ENCODE results near the gene ZNF341.
"Not testable (repeated sequence)": the region's sequence is repeated elsewhere in the genome, so short reads cannot be mapped to it uniquely, and the experiment has no call there.

The ZNF341 gene

GRCh38 chr20:33731693-33732165 lies at the start of gene ZNF341:
TSS of gene ZNF341 (plus strand) at chr20:33731996. CDS start at chr20:33732022, 26 bp downstream.
- peak; percentile 89 for DNase-seq (ENCODE audit: low spot score)

- no peak for DNase-seq (ENCODE audit: low spot score)
Observed at GRCh38 chr20:33684533-33685327, 47.1 kb upstream of the ZNF341 start.

GRCh38 chr20:33685328-33686099 lies 46.3 kb upstream of the ZNF341 start:
- peak; percentile 69 for DNase-seq (ENCODE audit: low spot score)

GRCh38 chr20:33686100-33686983 lies 45.5 kb upstream of the ZNF341 start, which contains the start of gene E2F1:
TSS of gene E2F1 (minus strand) at chr20:33686385. CDS start at chr20:33686264, 121 bp downstream.
- peak; percentile 97 for DNase-seq (ENCODE audit: low spot score)

GRCh38 chr20:33686984-33687366 lies 44.8 kb upstream of the ZNF341 start:
- DNase-seq (ENCODE audit: low spot score) = no peak

GRCh38 chr20:33687370-33687915 lies 44.4 kb upstream of the ZNF341 start:
- DNase-seq (ENCODE audit: low spot score) = no peak

- DNase-seq (ENCODE audit: low spot score) = no peak
Observed at GRCh38 chr20:33687993-33688937, 43.5 kb upstream of the ZNF341 start.

- no peak for DNase-seq (ENCODE audit: low spot score)
Observed at GRCh38 chr20:33688938-33689424, 42.8 kb upstream of the ZNF341 start.

GRCh38 chr20:33689493-33689892 lies 42.3 kb upstream of the ZNF341 start:
- no peak for DNase-seq (ENCODE audit: low spot score)

GRCh38 chr20:33689973-33690372 lies 41.8 kb upstream of the ZNF341 start:
- DNase-seq (ENCODE audit: low spot score) = peak; percentile 63

GRCh38 chr20:33693289-33693688 lies 38.5 kb upstream of the ZNF341 start:
- no peak for DNase-seq (ENCODE audit: low spot score)

GRCh38 chr20:33693741-33694638 lies 37.8 kb upstream of the ZNF341 start:
- no peak for DNase-seq (ENCODE audit: low spot score)

- DNase-seq (ENCODE audit: low spot score) = no peak
Observed at GRCh38 chr20:33694639-33695012, 37.2 kb upstream of the ZNF341 start.

- DNase-seq (ENCODE audit: low spot score) = no peak
Observed at GRCh38 chr20:33696448-33696847, 35.3 kb upstream of the ZNF341 start.

GRCh38 chr20:33697129-33697528 lies 34.7 kb upstream of the ZNF341 start:
- no peak for DNase-seq (ENCODE audit: low spot score)

- DNase-seq (ENCODE audit: low spot score) = not testable (repeated sequence)
Observed at GRCh38 chr20:33698966-33699365, 32.8 kb upstream of the ZNF341 start.

- not testable (repeated sequence) for DNase-seq (ENCODE audit: low spot score)
Observed at GRCh38 chr20:33700696-33701441, 30.9 kb upstream of the ZNF341 start.

GRCh38 chr20:33701629-33702450 lies 30.0 kb upstream of the ZNF341 start:
- DNase-seq (ENCODE audit: low spot score) = no peak

Measured in activated CD4-positive, alpha-beta T cell treated with anti-CD3 and anti-CD28 coated beads, Interleukin-2, Interleukin-4, amounts not matched to agents 100 ng/mL and 50 ng/mL, durations not matched to agents 16 hours and 8 hours (primary cell).